NCI-H187 (cell line): ENCODE results near the gene ANKS1A.

Source experiments
- DNase-seq, 2 experiments: peaks; one replicate each; lab custom pipeline; 2025; lab: John Stamatoyannopoulos, UW

Gene ANKS1A

DNA sequence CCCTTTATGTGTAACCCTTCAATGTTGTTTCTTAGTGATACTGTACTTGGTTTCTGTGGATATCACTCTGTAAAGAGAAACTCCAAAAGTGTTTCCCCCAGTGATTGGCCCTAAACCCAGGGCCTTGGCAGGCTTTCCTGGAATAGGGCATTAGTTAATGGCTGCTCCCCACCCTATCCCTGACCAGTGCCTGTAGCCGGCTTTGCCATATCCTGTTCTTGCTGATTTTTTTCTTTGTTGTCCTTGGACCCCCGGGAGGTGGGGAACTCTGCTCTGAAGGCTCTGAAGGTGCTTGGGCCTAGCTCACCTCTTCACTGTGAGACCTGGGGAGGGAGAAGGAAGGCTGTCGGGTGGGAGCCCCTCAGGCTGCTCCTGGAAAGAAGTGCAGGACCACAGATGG lies 131.9 kb downstream of the ANKS1A start:
- no peak for DNase-seq

DNA sequence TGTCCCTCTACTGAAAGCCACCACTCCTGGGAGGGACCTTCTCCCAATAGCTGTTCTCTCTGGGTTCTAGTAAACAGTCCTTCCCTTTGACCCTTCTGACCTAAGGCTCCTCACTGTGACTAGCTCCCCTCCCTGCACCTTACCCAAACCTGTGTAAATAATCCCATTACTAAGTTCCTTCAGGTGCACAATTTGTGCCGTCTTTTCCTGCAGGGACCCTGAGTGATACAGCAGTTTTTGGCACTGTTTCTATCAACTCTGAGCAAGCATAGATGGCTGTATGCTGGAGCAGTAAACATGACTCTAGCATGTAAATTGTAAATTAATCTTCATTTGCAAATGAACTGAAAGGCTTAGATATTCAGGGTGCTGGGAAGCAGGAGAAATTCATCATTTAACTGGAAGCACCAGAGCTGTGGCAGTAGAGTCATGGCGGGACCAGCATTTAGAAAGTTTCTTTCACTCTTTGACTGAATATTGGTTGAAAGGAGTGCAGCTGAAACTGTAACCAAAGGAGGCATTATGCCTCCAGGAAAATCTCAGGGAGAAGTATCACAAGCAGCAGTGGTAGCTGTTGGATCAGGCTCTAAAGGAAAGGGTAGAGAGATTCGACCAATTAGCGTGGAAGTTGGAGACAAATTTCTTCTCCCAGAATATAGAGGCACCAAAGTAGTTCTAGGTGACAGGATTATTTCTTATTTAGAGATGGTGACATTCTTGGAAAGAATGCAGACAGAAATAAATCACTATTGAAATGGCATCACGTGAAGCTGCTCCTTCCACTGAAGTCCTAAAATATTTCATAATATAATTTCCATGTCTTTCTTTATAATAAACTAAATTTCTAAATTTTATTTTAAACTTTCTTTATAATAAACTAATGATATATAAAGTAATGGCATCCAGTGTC lies 134.3 kb downstream of the ANKS1A start:
- DNase-seq = no peak

DNA sequence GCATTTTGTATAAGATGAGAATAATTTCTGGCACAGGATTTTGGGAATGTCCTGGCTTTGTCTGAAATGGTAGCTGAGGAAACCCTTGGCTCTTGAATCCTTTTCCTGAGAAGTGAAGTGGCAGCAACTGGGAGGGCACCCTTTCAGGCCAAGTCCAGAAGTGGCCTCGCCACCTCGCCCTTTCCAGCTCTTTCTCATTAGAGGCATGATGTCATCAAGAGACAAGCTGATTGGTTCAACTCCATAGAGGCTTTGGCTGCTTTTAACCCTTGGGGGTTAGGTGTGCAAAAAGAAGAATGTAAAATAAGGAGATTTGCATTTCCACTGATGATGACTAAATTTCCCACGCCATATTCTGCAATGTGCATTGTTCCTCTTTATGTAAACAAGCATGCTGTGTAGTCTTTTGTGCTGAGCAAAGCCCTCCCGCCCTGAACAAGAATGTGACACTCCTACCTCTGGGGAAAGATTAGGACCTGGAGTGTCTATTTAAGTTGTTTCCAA lies 135.5 kb downstream of the ANKS1A start:
- DNase-seq = peak in 1 of 2 experiments; percentile 19

DNA sequence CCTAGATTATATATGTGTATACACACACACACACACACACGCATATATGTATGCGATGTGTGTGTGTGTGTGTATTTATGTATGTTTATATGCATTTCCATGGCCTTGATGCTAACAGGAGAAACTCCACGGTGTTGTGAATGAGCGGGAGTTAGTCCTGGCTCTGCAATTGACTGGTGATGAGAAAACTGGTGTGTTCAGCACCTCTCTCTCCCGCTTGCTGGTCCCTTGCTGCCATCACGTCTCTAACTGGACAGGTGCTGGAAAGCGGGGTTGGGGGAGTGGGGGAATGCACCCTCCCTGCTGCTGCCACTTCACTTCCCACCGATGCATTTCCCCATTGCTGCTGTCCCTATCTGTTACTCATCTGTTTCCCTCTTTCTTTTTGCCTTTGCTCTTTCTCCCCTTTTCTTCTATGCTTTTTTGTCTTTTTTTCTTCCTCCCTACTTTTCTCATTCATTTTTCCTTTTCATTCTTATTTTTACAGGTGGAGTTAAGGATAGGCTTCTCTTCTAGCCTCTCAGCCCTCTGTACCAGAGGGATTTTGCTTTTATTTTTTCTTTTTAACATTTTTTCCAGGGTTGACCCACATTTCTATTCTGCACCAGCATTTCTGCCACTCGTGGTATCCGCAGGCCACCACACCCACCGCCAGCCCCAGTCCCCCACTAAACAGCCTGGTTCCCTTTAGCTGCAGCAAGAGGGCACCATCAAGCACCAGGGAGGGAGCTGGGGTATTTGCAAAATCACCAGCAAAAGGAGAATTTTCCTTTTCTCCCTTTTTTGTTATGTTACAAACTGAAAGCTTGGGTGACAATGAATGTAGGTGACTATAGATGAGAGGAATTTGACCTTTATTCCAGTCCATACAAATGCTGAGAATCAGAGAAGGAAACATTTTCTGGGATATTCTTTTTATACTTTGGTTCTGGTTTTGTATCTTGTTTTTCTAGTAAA lies 136.5 kb downstream of the ANKS1A start:
- DNase-seq = no peak

DNA sequence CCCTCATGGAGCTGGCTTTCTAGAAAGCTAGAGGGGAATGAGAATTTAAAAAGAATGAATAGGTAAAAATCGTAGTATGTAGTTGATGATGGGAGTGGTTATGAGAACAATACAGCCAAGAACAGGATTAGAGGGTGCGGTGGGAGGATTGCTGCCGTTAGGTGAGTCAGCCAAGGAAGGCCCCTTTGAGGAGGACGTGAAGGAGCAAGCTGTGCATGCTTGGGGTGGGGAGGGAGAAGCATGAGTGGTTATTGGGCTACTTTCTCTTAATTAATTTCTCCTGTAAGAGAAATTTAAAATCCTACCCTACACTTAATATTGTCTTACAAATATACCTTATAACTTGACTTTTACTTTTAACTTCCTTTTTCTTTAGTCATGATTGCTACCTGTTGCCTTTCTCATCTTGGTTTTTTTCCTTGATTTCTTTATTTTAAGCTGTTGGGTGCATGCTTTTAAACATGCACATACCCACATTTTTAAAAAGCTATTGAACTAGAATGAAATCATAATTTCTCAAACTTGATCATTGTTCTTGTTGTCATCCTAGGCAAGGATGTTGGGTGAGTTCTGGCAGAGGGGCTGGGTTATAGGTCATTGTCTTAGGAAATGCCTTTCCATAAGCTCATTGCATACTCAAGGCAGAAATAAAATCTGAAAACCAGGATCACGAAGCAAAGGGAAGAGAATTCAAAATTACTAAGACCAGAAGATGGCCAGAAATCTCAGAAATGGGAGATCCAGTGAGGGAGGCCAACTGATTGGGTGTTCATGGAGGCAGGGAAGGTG lies 137.6 kb downstream of the ANKS1A start:
- no peak for DNase-seq

DNA sequence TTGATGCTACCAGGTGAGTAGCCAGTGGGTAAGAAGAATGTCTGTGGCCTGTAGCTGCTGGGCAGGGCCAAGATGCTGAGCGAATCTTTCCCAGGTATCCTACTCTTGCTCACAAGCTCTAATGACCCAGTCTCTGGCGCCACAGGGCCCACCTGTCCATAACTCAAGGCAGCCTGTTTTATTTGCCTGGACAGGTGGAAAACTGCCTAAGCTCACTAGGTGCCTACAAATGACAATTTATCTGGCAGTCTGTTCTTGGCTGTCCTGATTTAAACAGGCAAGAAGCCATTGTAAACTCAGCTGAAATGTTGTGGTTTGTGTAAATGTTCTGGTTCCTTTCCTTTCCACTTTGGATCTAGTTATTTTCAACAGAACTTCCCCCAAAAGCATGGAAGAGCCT lies 138.8 kb downstream of the ANKS1A start:
- no peak for DNase-seq

DNA sequence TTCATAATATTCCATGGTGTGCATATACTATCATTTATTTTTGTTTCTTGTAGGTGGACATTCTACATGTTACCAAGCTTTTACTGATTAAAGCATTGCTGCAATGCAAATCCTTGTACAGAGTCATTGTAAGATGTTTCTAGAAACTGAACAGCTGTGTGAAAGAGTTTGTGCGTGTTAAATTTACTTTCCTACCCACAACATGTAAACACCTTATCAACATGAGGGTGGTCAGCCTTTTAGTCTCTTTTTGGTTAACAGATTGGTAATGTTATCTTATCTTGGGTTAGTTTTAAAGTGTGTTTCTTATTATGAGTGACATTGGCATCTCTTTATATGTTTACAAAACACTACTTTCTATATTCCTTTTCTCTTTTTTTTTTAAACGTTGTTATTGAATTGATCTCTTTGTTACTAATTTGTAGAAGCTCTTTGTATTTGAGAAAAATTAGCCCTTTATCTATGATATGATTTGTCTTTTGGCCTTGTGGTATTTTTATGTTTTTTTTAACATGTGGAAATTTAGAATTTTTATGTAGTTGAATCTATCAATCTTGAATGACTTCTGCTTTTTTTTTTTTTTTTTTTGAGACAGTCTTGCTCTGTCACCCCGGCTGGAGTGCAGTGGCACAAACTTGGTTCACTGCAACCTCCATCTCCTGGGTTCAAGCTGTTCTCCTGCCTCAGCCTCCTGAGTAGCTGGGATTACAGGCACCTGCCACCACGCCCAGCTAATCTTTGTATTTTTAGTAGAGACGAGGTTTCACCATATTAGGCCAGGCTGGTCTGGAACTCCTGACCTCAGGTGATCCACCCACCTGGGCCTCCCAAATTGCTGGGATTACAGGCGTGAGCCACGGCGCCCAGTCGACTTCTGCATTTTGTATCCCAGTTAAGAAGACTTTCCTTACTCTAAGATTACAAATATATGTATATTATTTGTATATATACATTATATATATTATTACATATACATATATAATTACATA lies 140.0 kb downstream of the ANKS1A start:
- no peak for DNase-seq

DNA sequence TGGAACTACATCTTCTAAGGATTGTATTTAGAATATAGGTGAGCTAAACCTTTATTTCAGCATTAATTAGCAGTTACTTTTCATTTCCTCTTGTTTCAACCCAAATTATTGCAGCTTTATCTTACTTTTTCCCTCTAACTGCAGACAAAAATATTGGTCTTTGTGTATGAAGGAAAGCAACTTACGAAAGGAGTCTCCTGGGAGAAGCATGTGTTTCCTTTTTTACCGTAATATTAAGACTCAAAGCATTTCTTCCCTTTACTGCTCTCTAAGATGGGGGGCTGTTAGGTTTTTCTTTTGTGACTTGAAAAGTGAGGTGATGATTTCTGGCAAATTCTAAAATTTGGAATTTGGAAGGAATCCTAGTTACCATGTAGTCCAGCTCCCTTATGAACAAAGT lies 141.0 kb downstream of the ANKS1A start:
- DNase-seq = no peak

DNA sequence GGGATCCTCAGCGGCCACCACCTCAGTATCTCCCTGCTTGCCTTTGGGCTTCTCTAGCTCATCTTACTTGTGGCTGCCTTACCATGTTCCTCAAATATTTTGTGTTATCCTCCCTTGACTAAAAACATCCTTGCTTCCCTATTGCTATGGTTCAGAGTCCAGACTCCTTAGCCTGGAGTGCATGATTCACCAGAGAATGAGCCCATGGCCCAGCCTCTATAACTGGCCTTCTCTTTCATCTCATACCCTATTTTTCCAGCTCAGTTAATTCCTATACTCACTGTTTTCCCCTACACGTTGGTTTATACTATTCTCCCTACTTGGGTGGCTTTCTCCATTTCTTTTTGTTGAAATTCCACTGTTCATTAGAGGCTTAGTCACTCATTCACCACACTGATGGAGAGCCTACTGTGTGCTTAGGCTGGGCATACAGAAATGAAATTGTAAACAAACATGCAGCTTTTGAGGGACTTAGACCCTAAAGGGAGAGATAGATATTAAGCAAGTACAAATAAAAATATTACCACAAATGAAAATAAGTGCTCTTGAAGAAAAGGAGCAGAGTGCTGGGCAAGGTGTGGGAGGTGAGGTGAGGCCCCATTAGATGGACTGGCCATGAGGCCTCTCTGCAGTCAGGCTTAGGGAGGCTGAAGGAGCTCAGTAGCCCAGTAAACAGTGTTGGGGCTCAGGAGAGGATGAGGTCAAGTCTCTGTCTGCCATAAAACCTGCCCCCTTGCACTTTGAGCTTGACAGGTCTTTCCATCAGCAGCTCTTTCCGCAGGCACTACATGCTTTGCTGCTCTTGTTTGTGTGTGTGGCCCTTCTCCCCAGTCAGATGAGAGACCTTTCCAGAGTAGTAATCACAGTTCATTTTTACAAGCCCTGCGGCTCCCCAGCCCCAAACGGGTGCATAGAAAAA lies 142.8 kb downstream of the ANKS1A start:
- DNase-seq = no peak

DNA sequence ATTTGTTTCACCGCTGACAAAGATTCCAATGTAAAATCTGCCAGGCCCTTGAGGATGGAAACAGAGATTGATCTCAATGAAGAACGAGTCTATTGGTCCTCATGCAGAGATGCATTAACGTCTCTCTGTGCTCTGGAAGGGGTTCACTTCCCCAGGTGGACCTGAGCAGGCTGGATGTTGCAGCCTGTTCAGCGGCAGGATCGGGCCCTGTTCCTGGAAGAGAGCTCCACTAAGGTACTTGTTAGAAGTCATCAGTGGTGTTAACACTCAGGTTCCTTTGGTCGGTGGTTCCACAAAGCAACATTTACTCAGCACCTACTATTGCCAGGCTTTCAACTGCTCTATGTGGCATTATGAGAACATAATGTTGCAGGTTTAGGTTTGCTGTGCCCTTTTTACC lies 144.6 kb downstream of the ANKS1A start:
- no peak for DNase-seq

DNA sequence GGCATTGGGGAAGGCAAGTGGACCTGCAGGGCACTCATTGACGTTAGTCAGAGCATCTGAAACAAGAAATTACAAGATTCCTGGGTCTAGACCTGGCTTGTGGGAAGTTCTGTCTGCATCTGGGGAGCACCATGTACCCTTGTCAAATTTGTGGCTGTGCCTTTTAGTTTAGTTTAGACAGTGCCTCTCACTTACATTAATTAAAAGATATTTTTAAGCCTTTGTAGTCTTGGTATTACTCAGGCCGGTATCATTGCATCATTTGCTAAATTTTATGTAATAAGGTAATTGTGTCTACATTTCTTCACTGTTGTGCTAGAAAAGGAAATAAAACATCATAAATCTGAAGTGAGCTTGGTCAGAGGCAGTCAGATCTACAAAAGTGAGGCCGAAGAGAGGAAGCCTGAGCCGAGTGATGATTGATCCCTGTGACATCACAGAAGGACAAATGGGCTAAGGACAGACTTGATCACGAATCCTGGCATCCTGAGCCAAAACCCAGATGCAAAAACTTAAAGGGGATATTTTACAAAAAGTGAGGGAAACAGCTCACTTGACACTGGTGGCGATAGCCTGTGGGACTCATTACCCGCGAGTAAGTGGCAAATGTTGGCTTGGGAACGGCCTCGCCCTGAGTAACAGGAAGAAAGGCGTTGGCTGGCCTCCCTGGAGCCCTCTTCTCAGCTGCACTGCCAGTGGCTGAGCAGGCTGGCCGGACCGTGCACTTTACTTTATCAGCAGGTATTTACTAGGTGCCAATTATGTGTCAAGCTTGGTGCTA lies 145.5 kb downstream of the ANKS1A start:
- no peak for DNase-seq

DNA sequence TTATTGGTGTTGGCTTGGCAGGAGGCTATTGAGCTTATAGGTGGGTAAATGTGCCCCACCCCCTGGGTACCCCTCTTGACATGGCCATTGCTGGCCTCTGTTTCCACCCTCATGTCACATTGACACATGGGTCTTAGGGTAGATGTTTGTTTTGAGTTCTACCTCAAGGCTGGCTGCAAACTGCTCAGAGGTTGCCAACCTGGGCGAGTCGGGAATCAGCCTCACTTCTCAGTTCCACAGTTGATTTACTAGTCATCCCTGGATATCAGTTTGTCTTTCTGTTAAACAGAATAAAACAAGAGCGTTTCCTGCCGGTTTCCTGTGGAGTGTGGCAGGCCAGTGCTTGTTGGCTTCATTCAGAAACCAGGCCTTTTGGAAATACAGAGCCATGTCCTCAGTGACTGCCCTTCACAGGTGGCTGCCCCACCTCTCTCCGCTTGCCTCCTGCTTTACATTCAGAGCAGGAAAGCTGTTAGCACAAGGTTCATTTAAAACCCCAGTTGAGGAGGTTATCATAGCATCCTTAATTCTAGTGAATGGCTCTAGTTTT lies 146.5 kb downstream of the ANKS1A start:
- no peak for DNase-seq

DNA sequence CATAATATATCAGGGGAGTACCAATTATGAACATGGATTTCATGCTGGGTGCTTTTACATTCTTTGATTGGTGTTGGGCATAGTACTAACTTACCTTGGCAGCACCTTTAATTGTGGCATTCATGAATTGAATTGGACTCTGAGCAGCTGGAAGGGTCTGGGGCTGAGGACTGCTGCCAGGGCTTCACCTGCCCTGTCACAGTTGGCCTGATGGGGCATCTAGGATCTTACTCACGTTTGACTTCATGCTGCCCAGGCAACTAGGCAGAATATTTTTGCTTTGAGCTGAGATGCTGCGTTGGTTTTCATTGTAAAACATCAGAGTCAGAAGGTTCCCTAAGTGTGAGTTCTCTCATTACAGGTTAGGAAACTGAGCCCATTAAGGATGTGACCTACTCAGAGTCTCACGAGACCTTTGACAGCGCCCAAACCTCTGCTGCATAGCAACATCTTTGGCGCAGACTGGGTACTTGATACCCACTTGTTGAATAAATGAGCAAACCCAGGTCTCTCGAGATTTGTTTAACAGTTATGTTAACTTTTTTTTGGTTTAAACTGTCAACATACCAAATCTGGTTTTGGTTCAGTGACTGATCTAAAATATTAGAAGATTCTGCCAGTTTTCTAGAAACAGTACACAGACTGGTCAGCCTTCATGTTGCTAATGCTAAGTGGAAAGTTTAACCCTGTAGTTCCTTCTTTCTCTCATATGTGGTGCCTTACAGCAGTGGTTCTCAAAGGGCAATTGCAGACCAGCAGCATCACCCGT lies 147.2 kb downstream of the ANKS1A start:
- DNase-seq = no peak

DNA sequence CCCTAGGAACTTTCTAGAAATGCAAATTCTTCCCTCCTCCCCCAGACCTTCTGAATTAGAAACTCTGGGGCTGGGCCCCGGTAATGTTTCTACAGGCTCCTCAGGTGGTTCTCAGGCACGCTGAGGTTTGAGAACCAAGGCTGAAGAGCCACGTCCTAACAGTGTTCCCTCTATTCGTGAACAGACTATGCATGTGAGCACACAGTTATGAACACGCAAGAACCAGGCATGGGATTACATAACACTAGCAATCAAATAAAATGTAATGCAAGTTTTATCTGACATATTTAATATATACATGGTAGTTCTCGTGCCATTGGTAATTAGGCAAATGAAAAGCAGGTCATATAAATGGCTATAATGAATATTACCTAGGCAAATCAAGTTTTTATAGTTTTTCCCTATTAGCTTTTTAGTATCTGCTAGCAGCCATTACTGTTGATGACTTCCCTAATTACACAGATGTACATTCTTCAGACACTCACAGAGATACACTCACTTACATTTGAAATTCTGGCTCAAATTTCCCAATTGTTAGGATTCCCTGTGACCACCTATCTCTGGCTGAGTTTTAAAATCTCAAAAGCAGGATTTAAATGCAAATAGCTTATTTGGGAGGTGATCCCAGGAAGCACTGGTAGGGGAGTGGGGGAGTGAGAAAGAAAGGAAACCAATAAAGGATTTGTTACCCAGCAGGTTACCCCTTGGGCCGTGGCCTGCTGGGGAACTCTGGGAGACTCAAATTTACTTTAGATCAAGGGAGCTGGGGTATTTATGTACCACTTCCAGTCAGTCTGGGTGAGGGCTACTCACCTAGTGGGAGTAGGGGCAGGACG lies 148.0 kb downstream of the ANKS1A start:
- DNase-seq = no peak

DNA sequence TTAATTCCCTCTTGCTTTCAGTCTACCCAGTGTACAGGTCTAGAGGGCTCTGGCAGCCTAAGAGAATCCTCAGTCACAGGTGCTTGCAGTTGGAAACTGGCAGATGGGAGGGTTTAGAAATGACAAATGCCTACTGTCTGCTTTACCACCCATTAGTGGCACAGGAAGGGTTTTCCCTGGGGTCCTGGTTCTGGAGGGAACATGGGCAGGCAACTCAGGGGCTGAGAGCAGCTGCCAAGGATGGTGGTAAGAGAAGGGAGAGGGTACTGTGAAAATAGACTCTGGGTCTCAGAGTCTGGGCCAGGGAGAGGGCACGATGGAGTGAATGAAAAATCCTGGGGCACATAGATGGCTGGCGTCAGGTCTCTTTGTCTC lies 148.6 kb downstream of the ANKS1A start:
- no peak for DNase-seq

DNA sequence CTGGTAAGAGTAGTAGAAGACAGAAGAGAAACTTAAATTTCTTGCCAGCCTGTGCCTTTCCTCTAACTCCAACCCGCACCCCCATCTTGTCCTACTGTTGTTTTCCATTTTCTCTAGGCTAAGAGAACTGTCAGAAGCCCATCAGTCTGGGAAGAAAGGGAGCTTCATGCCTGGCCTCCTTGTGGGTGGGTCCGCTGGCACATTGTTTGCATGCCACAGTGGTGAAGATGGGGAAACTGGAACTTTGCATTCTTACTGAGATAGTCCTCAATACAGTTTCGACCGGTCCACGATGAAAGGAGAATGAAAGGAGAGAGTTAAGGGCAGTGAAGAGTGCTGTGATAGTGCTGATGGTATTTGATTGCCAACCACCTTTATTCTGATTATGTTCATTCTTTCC lies 149.0 kb downstream of the ANKS1A start:
- no peak for DNase-seq

DNA sequence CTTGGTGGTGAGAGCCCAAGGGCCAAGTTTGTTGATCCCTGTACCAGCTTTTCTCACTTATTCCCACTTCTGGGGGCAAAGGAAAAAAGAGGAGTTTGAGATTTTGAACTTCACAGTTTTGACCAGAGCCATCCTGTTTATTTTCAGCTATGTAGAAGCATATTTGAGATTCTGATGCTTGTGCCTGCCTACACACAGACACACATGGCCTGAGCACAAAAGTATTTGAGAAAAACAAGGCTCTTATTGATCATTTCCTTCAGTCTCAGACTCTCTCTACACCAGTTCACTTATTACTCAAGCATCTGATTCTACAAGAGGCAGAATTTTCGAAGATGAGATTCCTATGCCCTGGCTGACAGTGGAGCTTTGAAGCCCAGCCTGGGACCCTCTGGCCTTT lies 151.3 kb downstream of the ANKS1A start:
- DNase-seq = no peak
